Measurements from ENCODE around the gene SLC6A9.

SLC6A9 gene

GRCh38 chr1:44047131-44047530 lies 15.9 kb upstream of the SLC6A9 start:
- DNase-seq, result no peak

- no peak for DNase-seq
Measured at GRCh38 chr1:44045064-44045463, 13.8 kb upstream of the SLC6A9 start.

GRCh38 chr1:44044071-44044801 lies 13.0 kb upstream of the SLC6A9 start:
- DNase-seq, result no peak

GRCh38 chr1:44043176-44044070 lies 12.2 kb upstream of the SLC6A9 start:
- no peak for DNase-seq

GRCh38 chr1:44040846-44041245 lies 9.6 kb upstream of the SLC6A9 start:
- no peak for DNase-seq

- DNase-seq, result no peak
Measured at GRCh38 chr1:44040418-44040817, 9.2 kb upstream of the SLC6A9 start.

- no peak for DNase-seq
Measured at GRCh38 chr1:44038876-44039657, 7.8 kb upstream of the SLC6A9 start.

- DNase-seq, result no peak
Measured at GRCh38 chr1:44037154-44037553, 5.9 kb upstream of the SLC6A9 start.

- DNase-seq, result peak; percentile 75
Measured at GRCh38 chr1:44036409-44037139, 5.3 kb upstream of the SLC6A9 start.

GRCh38 chr1:44035726-44036408 lies 4.6 kb upstream of the SLC6A9 start:
- no peak for DNase-seq

- DNase-seq, result no peak
Measured at GRCh38 chr1:44034976-44035716, 3.9 kb upstream of the SLC6A9 start.

GRCh38 chr1:44034423-44034822 lies 3.2 kb upstream of the SLC6A9 start:
- no peak for DNase-seq

- no peak for DNase-seq
Measured at GRCh38 chr1:44033756-44034155, 2.5 kb upstream of the SLC6A9 start.

GRCh38 chr1:44033041-44033575 lies 1.8 kb upstream of the SLC6A9 start:
- DNase-seq, result no peak

- no peak for DNase-seq
Measured at GRCh38 chr1:44032170-44032790, 1.0 kb upstream of the SLC6A9 start.

GRCh38 chr1:44030605-44031251 lies 534 bp downstream of the SLC6A9 start:
- peak; percentile 39 for DNase-seq

GRCh38 chr1:44029911-44030604 lies 1.2 kb downstream of the SLC6A9 start:
- DNase-seq, result peak; percentile 92

GRCh38 chr1:44029260-44029910 lies 1.9 kb downstream of the SLC6A9 start:
- no peak for DNase-seq

- no peak for DNase-seq
Measured at GRCh38 chr1:44027320-44027719, 3.9 kb downstream of the SLC6A9 start.
